Tibial artery (tissue), 4 donors: ENCODE measurements around the gene TXNRD1.

ENCODE experiments used
- DNase-seq, 2 donors: peaks; one replicate each; pipeline ENCODE4 v3.0.0-alpha.2; 2019
- H3K27ac ChIP-seq, 2 donors: fragments of 200-600 bp; sonication (generic) in 1 of 2; 1 replicate in 1 of 2; 2 replicates in 1 of 2; pipeline ENCODE4 v1.5.1; 2018 to 2019; ENCODE audit warnings: mild to moderate bottlenecking in 1 of 2
- H3K27me3 ChIP-seq, 2 donors: fragments of 200-600 bp; sonication (generic) in 1 of 2; one replicate each; pipeline versions ENCODE4 v1.5.1 to v1.6.0; 2016 to 2019
- H3K36me3 ChIP-seq, 3 donors: fragments of 200-600 bp; sonication (generic) in 2 of 3; one replicate each; pipeline ENCODE4 v1.5.1; 2016 to 2019; ENCODE audit warnings: mild to moderate bottlenecking in 2 of 3
- H3K4me1 ChIP-seq, 4 donors: fragments of 200-600 bp; sonication (generic) in 2 of 4; 1 replicate in 3 of 4; 2 replicates in 1 of 4; pipeline ENCODE4 v1.5.1; 2016 to 2019
- H3K4me3 ChIP-seq, 2 donors: fragments of 200-600 bp; sonication (generic) in 1 of 2; 1 replicate in 1 of 2; 2 replicates in 1 of 2; pipeline ENCODE4 v1.5.1; 2018 to 2019; ENCODE audit warnings: mild to moderate bottlenecking in 2 of 2
- H3K9me3 ChIP-seq, 3 donors: fragments of 200-600 bp; sonication (generic) in 1 of 3; one replicate each; pipeline ENCODE4 v1.5.1; 2016 to 2019
- intact Hi-C: fragments of 100-400 bp; cut with DNase I; formaldehyde crosslinking; loops from one replicate; pipeline ENCODE4 v1.15.0; 2023; ENCODE audit warnings: low total_unique reads
- TF ChIP-seq, protein P1 (sequence below), 2 experiments: fragments of 200-600 bp in 1 of 2; fragments of 450-650 bp in 1 of 2; IDR thresholded peaks; one replicate each; pipeline ENCODE4 v1.5.1; 2017 to 2019; ENCODE audit warnings: antibody characterized with exemption in 2 of 2, mild to moderate bottlenecking in 1 of 2, moderate library complexity in 1 of 2

Gene TXNRD1

DNA sequence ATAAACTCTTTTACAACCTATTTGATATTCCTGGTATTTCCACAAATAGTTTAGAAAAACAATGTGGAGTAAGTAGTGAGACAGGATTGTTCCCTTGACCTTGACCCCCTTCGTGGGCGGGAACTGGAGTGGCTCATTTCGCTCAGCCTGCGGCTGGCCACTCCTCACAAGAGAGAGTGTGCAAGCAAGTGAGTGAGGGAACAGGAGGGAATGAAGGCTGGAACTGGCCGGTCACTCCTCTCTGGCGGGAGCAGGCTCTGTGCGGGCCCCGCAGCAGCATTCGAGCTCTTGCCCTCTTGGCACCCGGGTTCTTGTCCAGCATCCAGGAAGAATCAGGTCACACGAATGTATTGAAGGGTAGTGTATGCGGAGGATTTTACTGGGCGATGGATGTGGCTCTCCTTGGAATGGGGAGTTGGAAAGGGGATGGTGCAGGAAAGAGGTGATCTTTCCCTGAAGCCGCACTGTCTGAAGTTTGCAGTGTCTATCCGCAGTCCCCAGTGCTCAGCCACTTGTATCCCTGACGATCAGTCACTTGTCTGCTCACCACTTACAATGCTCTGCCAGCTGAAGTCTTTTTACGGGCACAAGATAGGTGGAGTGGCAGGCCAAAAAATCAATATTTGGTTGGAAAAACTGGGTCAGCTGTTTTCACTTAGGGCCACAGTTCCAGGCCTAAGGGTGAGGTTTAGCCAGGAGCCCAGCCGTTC is 28.0 kb upstream of the TXNRD1 start:
- peaks cover 0 to 18% (median 4%) of the 10 kb centered on the region in 4 donors for H3K4me1 ChIP-seq
- TF ChIP-seq, protein P1, sequence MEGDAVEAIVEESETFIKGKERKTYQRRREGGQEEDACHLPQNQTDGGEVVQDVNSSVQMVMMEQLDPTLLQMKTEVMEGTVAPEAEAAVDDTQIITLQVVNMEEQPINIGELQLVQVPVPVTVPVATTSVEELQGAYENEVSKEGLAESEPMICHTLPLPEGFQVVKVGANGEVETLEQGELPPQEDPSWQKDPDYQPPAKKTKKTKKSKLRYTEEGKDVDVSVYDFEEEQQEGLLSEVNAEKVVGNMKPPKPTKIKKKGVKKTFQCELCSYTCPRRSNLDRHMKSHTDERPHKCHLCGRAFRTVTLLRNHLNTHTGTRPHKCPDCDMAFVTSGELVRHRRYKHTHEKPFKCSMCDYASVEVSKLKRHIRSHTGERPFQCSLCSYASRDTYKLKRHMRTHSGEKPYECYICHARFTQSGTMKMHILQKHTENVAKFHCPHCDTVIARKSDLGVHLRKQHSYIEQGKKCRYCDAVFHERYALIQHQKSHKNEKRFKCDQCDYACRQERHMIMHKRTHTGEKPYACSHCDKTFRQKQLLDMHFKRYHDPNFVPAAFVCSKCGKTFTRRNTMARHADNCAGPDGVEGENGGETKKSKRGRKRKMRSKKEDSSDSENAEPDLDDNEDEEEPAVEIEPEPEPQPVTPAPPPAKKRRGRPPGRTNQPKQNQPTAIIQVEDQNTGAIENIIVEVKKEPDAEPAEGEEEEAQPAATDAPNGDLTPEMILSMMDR (IDR thresholded peaks at IDR 0.05) = no peak
- H3K36me3 ChIP-seq = peaks cover 0 to 4% (median 0%) of the 10 kb centered on the region in 3 donors
- no peak overlapping the region for H3K4me3 ChIP-seq
- no peak for DNase-seq
- intact Hi-C loops = no loop called here
- H3K9me3 ChIP-seq = peaks cover 0 to 12% (median 0%) of the 10 kb centered on the region in 3 donors
- no peak overlapping the region for H3K27ac ChIP-seq
- no peaks in the 10 kb centered on the region for H3K27me3 ChIP-seq

DNA sequence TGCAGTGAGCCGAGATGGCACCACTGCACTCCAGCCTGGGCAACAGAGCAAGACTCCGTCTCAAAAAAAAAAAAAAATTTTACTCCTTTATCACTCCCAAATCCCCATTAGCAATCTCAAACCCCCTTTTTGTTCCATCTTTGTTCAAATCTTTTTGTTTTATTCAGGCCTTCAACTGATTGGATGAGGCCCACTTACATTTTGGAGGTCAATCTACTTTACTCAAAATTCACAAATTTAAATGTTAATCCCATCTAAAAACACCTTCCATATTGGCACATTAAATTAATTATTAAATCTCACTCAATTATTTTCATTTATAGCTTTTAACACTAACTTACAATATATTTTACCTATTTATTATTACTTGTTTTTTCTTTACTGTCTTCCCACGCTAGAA is 27.0 kb upstream of the TXNRD1 start:
- TF ChIP-seq, protein P1 (IDR thresholded peaks at IDR 0.05) = no peak
- Histone ChIP-seq H3K27me3 (no peaks in the 10 kb centered on the region), H3K9me3 (peaks cover 0 to 7% (median 0%) of the 10 kb centered on the region in 3 donors), H3K27ac (no peak overlapping the region), H3K4me1 (peaks cover 0 to 12% (median 0%) of the 10 kb centered on the region in 4 donors), H3K4me3 (no peak overlapping the region), H3K36me3 (peaks cover 0 to under 1% (median 0%) of the 10 kb centered on the region in 3 donors)
- no peak for DNase-seq
- intact Hi-C loops = no loop called here

DNA sequence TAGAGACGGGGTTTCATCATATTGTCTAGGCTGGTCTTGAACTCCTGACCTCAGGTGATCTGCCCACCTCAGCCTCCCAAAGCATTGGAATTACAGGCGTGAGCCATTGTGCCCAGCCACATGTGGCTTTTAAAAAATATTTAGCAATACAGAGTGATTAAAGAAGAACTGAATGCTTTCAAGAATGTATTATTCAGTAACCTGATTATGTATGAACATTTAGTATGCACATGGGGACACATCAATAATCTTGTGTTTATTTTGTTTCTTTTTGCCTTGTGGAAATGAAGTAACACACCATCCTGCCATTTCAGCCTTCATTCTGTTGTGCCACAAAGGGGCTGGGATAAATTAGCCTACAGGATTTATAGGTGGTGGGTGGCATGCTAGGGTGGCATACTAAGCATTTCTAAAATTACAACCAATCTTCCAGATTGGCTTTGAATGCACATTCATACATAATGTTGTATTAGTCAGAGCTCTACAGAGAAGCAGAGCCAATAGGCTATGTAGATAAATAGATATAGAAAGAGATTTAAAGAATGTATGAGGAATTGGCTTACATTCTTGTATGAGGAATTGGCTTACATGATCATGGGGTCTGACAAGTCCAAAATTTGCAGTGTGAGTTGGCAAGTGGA is 25.5 kb upstream of the TXNRD1 start:
- TF ChIP-seq, protein P1 (IDR thresholded peaks at IDR 0.05) = no peak
- no peak overlapping the region for H3K27ac ChIP-seq
- H3K27me3 ChIP-seq = no peaks in the 10 kb centered on the region
- intact Hi-C loops = no loop called here
- DNase-seq = no peak
- H3K36me3 ChIP-seq = no peaks in the 10 kb centered on the region
- no peak overlapping the region for H3K4me3 ChIP-seq
- H3K4me1 ChIP-seq = peaks cover 0 to 5% (median 0%) of the 10 kb centered on the region in 4 donors
- no peaks in the 10 kb centered on the region for H3K9me3 ChIP-seq

DNA sequence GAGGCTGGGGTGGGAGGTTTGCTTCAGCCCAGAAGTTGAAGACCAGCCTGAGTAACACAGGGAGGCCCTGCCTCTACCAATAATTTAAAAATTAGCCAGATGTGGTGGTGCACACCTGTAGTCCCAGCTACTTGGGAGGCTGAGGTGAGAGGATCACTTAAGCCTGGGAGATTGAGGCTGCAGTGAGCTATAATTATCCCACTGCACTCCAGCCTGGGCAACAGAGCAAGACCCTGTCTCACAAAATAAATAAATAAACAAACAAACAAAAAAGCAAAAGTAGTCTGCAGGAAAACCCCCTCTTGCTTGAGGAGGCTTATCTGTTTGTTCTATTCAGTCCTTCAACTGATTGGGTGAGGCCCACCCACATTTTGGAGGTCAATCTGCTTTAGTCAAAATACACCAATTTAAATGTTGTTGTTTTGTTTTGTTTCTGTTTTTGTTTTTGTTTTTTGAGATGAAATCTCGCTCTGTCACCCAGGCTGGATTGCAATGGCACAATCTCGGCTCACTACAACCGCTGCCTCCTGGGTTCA is 24.9 kb upstream of the TXNRD1 start:
- intact Hi-C loops = no loop called here
- H3K4me1 ChIP-seq = no peaks in the 10 kb centered on the region
- TF ChIP-seq, protein P1 (IDR thresholded peaks at IDR 0.05) = no peak
- DNase-seq = no peak
- H3K9me3 ChIP-seq = no peaks in the 10 kb centered on the region
- H3K36me3 ChIP-seq = no peaks in the 10 kb centered on the region
- no peak overlapping the region for H3K4me3 ChIP-seq
- H3K27me3 ChIP-seq = no peaks in the 10 kb centered on the region
- no peak overlapping the region for H3K27ac ChIP-seq

DNA sequence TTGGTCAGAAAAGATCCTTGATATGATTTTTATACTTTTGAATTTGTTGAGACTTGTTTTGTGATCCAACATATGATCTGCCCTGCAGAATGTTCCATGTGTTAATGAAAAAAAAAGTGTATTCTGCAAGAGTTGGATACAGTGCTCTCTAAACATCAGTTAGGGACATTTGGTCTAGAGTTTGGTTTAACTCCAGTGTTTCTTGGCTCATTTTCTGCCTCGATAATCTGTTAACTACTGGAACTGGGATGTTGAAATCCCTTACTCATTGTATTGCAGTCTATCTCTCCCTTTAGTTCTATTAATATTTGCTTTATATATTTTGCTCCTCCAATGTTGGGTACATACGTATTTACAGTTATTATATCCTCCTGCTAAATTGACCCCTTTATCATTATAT is 18.3 kb upstream of the TXNRD1 start:
- no peak overlapping the region for H3K4me3 ChIP-seq
- H3K27me3 ChIP-seq = no peaks in the 10 kb centered on the region
- no peaks in the 10 kb centered on the region for H3K9me3 ChIP-seq
- H3K36me3 ChIP-seq = no peaks in the 10 kb centered on the region
- intact Hi-C loops = no loop called here
- no peak for DNase-seq
- peak overlapping the region; percentile 52 to 58 for H3K27ac ChIP-seq
- TF ChIP-seq, protein P1 (IDR thresholded peaks at IDR 0.05) = no peak
- peaks cover 0 to 19% (median 7%) of the 10 kb centered on the region in 4 donors for H3K4me1 ChIP-seq
